GM21737 (cell line): Measurements from ENCODE around the gene STK24.

Experiments used
- ATAC-seq: cut with Tn5 transposase; IDR thresholded peaks from one replicate; pipeline ENCODE4 v1.9.1; 2021; ENCODE audit warnings: mild to moderate bottlenecking, moderate library complexity; ENCODE audit not compliant: unreplicated experiment

Gene STK24

GRCh38 chr13:98440390-98441055, 136.4 kb downstream of the STK24 start:
- no peak for ATAC-seq

- ATAC-seq, result no peak
Observed at GRCh38 chr13:98439896-98440295, 137.0 kb downstream of the STK24 start.

- no peak for ATAC-seq
Observed at GRCh38 chr13:98439126-98439828, 137.6 kb downstream of the STK24 start.

- no peak for ATAC-seq
Observed at GRCh38 chr13:98438246-98439125, 138.4 kb downstream of the STK24 start.

GRCh38 chr13:98436233-98436910, 140.5 kb downstream of the STK24 start:
- no peak for ATAC-seq

- ATAC-seq, result no peak
Observed at GRCh38 chr13:98435376-98435775, 141.5 kb downstream of the STK24 start.

- ATAC-seq, result no peak
Observed at GRCh38 chr13:98434060-98434459, 142.8 kb downstream of the STK24 start.

- ATAC-seq, result no peak
Observed at GRCh38 chr13:98433654-98434053, 143.3 kb downstream of the STK24 start.

- no peak for ATAC-seq
Observed at GRCh38 chr13:98432638-98433037, 144.3 kb downstream of the STK24 start.

- ATAC-seq, result no peak
Observed at GRCh38 chr13:98429977-98430736, 146.8 kb downstream of the STK24 start.

- no peak for ATAC-seq
Observed at GRCh38 chr13:98429531-98429930, 147.4 kb downstream of the STK24 start.

- no peak for ATAC-seq
Observed at GRCh38 chr13:98429081-98429480, 147.8 kb downstream of the STK24 start.

GRCh38 chr13:98428256-98428966, 148.5 kb downstream of the STK24 start:
- no peak for ATAC-seq

- ATAC-seq, result no peak
Observed at GRCh38 chr13:98427331-98427995, 149.4 kb downstream of the STK24 start.

GRCh38 chr13:98423417-98423816, 153.5 kb downstream of the STK24 start:
- ATAC-seq, result no peak

GRCh38 chr13:98422046-98422445, 154.9 kb downstream of the STK24 start:
- ATAC-seq, result no peak

- no peak for ATAC-seq
Observed at GRCh38 chr13:98420554-98421175, 156.2 kb downstream of the STK24 start.

GRCh38 chr13:98419786-98420553, 156.9 kb downstream of the STK24 start:
- no peak for ATAC-seq
